WTC11 (cell line): ENCODE measurements around the gene PLEKHN1. TPM values are rescaled to one million over a fixed set of nuclear protein-coding genes. Genes with fewer than 3 reads are reported as not detected.

ENCODE experiments used
- ATAC-seq: fragments of 200-7000 bp; cut with Tn5 transposase; 2 replicates; pipeline ENCODE4 v1.10.0; 2021; ENCODE audit warnings: mild to moderate bottlenecking, moderate library complexity
- CTCF ChIA-PET: fragments of 300-600 bp; sonication (Branson Sonifier 250); formaldehyde crosslinking; loops from one replicate; lab custom pipeline; 2021; ENCODE audit warnings: antibody characterized with exemption; lab: Charles Lee
- POLR2A ChIA-PET: fragments of 350-600 bp; sonication (Branson Sonifier 250); formaldehyde crosslinking; loops from one replicate; lab custom pipeline; 2021; ENCODE audit warnings: antibody characterized with exemption; lab: Charles Lee
- DNase-seq: peaks from one replicate; pipeline ENCODE4 v3.0.0; 2021; ENCODE audit warnings: low spot score
- H3K27ac Mint-ChIP-seq: 2 replicates; pipeline ENCODE4 v1.8.0; 2021; ENCODE audit warnings: mixed read lengths
- H3K27me3 Mint-ChIP-seq: 2 replicates; pipeline ENCODE4 v1.8.0; 2021; ENCODE audit warnings: low read depth, mild to moderate bottlenecking, moderate library complexity, mixed read lengths
- H3K36me3 Mint-ChIP-seq: 2 replicates; pipeline ENCODE4 v1.8.0; 2021; ENCODE audit warnings: mixed read lengths
- H3K4me1 Mint-ChIP-seq: 2 replicates; pipeline ENCODE4 v1.8.0; 2022; ENCODE audit warnings: mixed read lengths
- H3K4me3 Mint-ChIP-seq: 2 replicates; pipeline ENCODE4 v1.8.0; 2021; ENCODE audit warnings: mild to moderate bottlenecking, moderate library complexity, mixed read lengths
- H3K9me3 Mint-ChIP-seq: 2 replicates; pipeline ENCODE4 v1.8.0; 2021; ENCODE audit warnings: mixed read lengths
- ATF2 ChIP-seq: sonication (generic); formaldehyde crosslinking; IDR thresholded peaks from 2 replicates; pipeline ENCODE4 v1.8.1; 2022; ENCODE audit warnings: low read depth, missing genetic modification reagents, borderline replicate concordance
- ATF6 ChIP-seq: sonication (generic); formaldehyde crosslinking; IDR thresholded peaks from 2 replicates; pipeline ENCODE4 v1.8.1; 2023; ENCODE audit warnings: mild to moderate bottlenecking, missing genetic modification reagents
- CTCF ChIP-seq: fragments of 200-600 bp; IDR thresholded peaks from 2 replicates; pipeline ENCODE4 v1.8.0; 2022; ENCODE audit warnings: antibody characterized with exemption
- E2F5 ChIP-seq: sonication (generic); formaldehyde crosslinking; IDR thresholded peaks from 2 replicates; pipeline ENCODE4 v1.8.1; 2022; ENCODE audit warnings: mild to moderate bottlenecking, moderate library complexity, missing genetic modification reagents
- EMX1 ChIP-seq: fragments of 250-450 bp; sonication (Bioruptor Pico); IDR thresholded peaks from 2 replicates; pipeline ENCODE4 v1.8.0; 2021; ENCODE audit warnings: mild to moderate bottlenecking
- GTF2I ChIP-seq: fragments of 250-450 bp; sonication (Bioruptor Pico); conservative IDR thresholded peaks from 2 replicates; pipeline ENCODE4 v1.4.0; 2021; ENCODE audit warnings: mild to moderate bottlenecking
- JAZF1 ChIP-seq: fragments of 250-450 bp; sonication (Bioruptor Pico); IDR thresholded peaks from 2 replicates; pipeline ENCODE4 v1.9.0; 2021; ENCODE audit warnings: moderate library complexity, mild to moderate bottlenecking, inconsistent platforms
- JUN ChIP-seq: sonication (generic); formaldehyde crosslinking; IDR thresholded peaks from 2 replicates; pipeline ENCODE4 v1.8.0; 2023; ENCODE audit warnings: mild to moderate bottlenecking, missing genetic modification reagents
- KAT7 ChIP-seq: sonication (generic); formaldehyde crosslinking; IDR thresholded peaks from 2 replicates; pipeline ENCODE4 v1.8.1; 2023; ENCODE audit warnings: missing genetic modification reagents, mild to moderate bottlenecking, borderline replicate concordance
- NFE2L1 ChIP-seq: sonication (generic); formaldehyde crosslinking; IDR thresholded peaks from 2 replicates; pipeline ENCODE4 v1.8.1; 2023; ENCODE audit warnings: missing genetic modification reagents
- NR1H2 ChIP-seq: sonication (generic); formaldehyde crosslinking; IDR thresholded peaks from 2 replicates; pipeline ENCODE4 v1.9.0; 2021; ENCODE audit warnings: mild to moderate bottlenecking, moderate library complexity, missing genetic modification reagents
- OVOL2 ChIP-seq: fragments of 250-450 bp; sonication (Bioruptor Pico); IDR thresholded peaks from 2 replicates; pipeline ENCODE4 v1.9.0; 2021; ENCODE audit warnings: mild to moderate bottlenecking, borderline replicate concordance
- SMAD4 ChIP-seq: sonication (generic); formaldehyde crosslinking; IDR thresholded peaks from 2 replicates; pipeline ENCODE4 v1.8.0; 2022; ENCODE audit warnings: mild to moderate bottlenecking, missing genetic modification reagents
- SOX15 ChIP-seq: fragments of 250-450 bp; sonication (Bioruptor Pico); IDR thresholded peaks from 2 replicates; pipeline ENCODE4 v1.9.0; 2021; ENCODE audit warnings: mild to moderate bottlenecking
- SP1 ChIP-seq: sonication (generic); formaldehyde crosslinking; conservative IDR thresholded peaks from 2 replicates; pipeline ENCODE4 v1.8.1; 2022; ENCODE audit warnings: missing genetic modification reagents
- ZSCAN18 ChIP-seq: fragments of 250-450 bp; sonication (Bioruptor Pico); IDR thresholded peaks from 2 replicates; pipeline ENCODE4 v2.1.2; 2022; ENCODE audit warnings: mild to moderate bottlenecking, moderate library complexity
- total RNA-seq: library from RNA; stranded (reverse); gene quantifications from 3 replicates; pipeline ENCODE4 v1.2.3, GENCODE V29; 2021

The PLEKHN1 gene
- total RNA-seq, 1 experiment from 2014 or later, result 3.4 TPM

- no peaks in the 10 kb centered on the region for H3K4me1 Mint-ChIP-seq
- CTCF ChIA-PET, result interaction anchor here (0.9 to 6.3 kb wide), 16 partner anchors 11 to 309 kb away, joined by 3 to 77 read pairs (median 12); partner anchors contain the start of genes HES4 and ISG15
- peaks cover 52% of the 10 kb centered on the region for H3K27me3 Mint-ChIP-seq
- POLR2A ChIA-PET, result no interaction called here
- no peak overlapping the region for H3K27ac Mint-ChIP-seq
- H3K9me3 Mint-ChIP-seq, result peaks cover 4% of the 10 kb centered on the region
- no peak for TF ChIP-seq NR1H2
- no peak for TF ChIP-seq SP1 (CRISPR knock-in tag)
- no peak for TF ChIP-seq ATF2
- TF ChIP-seq OVOL2 (CRISPR knock-in tag), result no peak
- no peak for TF ChIP-seq GTF2I (CRISPR knock-in tag)
- TF ChIP-seq SMAD4 (CRISPR knock-in tag), result no peak
- TF ChIP-seq ATF6 (CRISPR knock-in tag), result no peak
- no peak for TF ChIP-seq NFE2L1 (CRISPR knock-in tag)
- no peak for TF ChIP-seq SOX15 (CRISPR knock-in tag)
- no peak for TF ChIP-seq JAZF1 (CRISPR knock-in tag)
- TF ChIP-seq ZSCAN18 (CRISPR knock-in tag), result no peak
- TF ChIP-seq EMX1 (CRISPR knock-in tag), result no peak
- TF ChIP-seq E2F5 (CRISPR knock-in tag), result no peak
- ATAC-seq (no peak), DNase-seq (no peak)
- H3K36me3 Mint-ChIP-seq, result peaks cover 3% of the 10 kb centered on the region; the same call in 1 of the 2 replicates
- H3K4me3 Mint-ChIP-seq, result no peak overlapping the region
Observed at GRCh38 chr1:982765-983436, 16.6 kb downstream of the PLEKHN1 start.

- ATAC-seq, result peak; percentile 92
- peak; percentile 85 for DNase-seq
- CTCF ChIA-PET, result interaction anchor here (0.6 to 6.3 kb wide), 36 partner anchors 8 to 308 kb away, joined by 3 to 77 read pairs (median 4); partner anchors contain the start of genes HES4, ISG15, PLEKHN1 and TTLL10
Observed at GRCh38 chr1:983798-984475, 17.7 kb downstream of the PLEKHN1 start.

More at GRCh38 chr1:983798-984475, 17.7 kb downstream of the PLEKHN1 start:
- no peak overlapping the region for H3K27ac Mint-ChIP-seq
- H3K36me3 Mint-ChIP-seq, result no peaks in the 10 kb centered on the region
- POLR2A ChIA-PET, result interaction anchor here (1.2 kb wide), 1 partner anchor 57 kb away, joined by 5 read pairs; no protein-coding TSS in a partner anchor
- H3K27me3 Mint-ChIP-seq, result peaks cover 59% of the 10 kb centered on the region
- TF ChIP-seq KAT7 (CRISPR knock-in tag) (no peak), JUN (CRISPR knock-in tag) (no peak), CTCF (peak; percentile 98)
- peaks cover 9% of the 10 kb centered on the region for H3K9me3 Mint-ChIP-seq
- H3K4me3 Mint-ChIP-seq, result no peak overlapping the region
- no peaks in the 10 kb centered on the region for H3K4me1 Mint-ChIP-seq
